ENCODE results near the gene GLE1.
"Not testable (repeated sequence)": the region's sequence is repeated elsewhere in the genome, so short reads cannot be mapped to it uniquely, and the experiment has no call there.

The GLE1 gene

DNA sequence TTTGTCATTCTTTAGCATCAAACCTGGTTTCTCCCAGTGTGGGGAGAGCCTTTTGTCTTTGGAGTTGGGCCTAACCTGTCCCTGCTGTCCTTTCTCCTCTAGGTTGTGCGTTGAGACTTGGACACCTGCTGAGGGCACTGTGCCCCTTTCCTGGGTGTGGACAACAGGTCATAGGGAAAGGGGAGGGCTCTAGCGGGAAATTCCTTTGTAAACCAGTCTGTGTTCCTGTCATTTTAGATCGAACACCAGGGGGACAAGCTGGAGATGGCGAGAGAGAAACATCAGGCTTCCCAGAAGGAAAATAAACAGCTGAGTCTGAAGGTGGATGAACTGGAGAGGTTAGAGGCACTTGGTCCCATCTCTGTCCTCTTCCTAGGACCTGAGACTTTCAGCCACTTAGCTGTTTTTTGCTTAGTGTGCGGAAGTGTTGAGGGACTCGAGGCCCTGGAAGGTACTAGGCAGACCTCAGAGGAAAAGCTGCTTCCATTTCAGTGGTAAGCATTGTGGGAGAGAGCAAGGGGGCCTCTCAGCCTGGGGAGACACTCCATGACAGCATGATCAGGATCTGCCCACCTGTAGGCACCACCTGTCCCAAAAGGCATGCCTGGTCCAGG is 8.6 kb upstream of the GLE1 start:
- DNase-seq (ENCODE audit: low read depth): no peak

- no peak for DNase-seq (ENCODE audit: low read depth)
Measured at GRCh38 chr9:128497824-128498610, 6.5 kb upstream of the GLE1 start.

DNA sequence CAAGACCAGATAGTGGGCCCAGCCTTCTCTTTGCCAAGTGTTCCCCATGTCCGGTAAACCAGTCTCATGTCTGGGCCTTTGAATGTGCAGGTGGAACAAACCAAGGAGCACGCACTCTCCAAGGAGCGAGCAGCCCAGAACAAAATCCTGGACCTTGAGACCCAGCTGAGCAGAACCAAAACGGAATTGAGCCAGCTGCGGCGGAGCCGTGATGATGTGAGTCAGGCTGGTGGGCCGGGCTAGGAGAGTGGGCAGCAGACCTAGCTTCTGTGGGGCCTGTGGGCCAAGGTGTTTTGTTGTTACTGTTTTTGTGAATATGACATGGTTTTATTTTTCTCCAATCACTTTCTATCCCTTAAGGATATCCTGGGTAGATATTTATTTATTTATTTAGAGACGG is 5.6 kb upstream of the GLE1 start:
- no peak for DNase-seq (ENCODE audit: low read depth)

- DNase-seq (ENCODE audit: low read depth): no peak
Measured at GRCh38 chr9:128499920-128500319, 4.6 kb upstream of the GLE1 start.

- DNase-seq (ENCODE audit: low read depth): not testable (repeated sequence)
Measured at GRCh38 chr9:128503415-128503825, 1.1 kb upstream of the GLE1 start.

- no peak for DNase-seq (ENCODE audit: low read depth)
Measured at GRCh38 chr9:128503870-128504269, 649 bp upstream of the GLE1 start.

- no peak for DNase-seq (ENCODE audit: low read depth)
Measured at GRCh38 chr9:128505414-128505765, 871 bp downstream of the GLE1 start.

GRCh38 chr9:128505906-128506305 is 1.4 kb downstream of the GLE1 start:
- not testable (repeated sequence) for DNase-seq (ENCODE audit: low read depth)

- no peak for DNase-seq (ENCODE audit: low read depth)
Measured at GRCh38 chr9:128512820-128513219, 8.3 kb downstream of the GLE1 start.

DNA sequence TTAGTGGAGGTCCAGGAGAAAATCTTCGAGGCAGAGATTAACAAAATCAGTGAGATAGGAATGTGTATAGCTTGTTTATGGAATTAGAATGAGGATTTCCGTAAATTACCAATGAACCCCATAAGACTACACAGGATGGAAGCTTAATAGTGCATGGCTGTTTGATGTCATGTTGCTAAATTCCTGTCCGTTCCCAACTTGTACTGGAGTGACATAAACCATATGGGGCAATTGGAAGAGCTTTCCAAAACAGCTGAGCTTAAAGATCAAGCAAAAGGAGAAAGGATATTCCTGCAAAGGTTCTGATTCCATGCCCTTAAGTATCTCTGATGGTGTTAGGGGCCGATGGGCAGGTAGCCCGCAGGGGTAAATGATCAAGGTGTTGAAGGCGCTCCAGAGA is 17.4 kb downstream of the GLE1 start:
- DNase-seq (ENCODE audit: low read depth): no peak

DNA sequence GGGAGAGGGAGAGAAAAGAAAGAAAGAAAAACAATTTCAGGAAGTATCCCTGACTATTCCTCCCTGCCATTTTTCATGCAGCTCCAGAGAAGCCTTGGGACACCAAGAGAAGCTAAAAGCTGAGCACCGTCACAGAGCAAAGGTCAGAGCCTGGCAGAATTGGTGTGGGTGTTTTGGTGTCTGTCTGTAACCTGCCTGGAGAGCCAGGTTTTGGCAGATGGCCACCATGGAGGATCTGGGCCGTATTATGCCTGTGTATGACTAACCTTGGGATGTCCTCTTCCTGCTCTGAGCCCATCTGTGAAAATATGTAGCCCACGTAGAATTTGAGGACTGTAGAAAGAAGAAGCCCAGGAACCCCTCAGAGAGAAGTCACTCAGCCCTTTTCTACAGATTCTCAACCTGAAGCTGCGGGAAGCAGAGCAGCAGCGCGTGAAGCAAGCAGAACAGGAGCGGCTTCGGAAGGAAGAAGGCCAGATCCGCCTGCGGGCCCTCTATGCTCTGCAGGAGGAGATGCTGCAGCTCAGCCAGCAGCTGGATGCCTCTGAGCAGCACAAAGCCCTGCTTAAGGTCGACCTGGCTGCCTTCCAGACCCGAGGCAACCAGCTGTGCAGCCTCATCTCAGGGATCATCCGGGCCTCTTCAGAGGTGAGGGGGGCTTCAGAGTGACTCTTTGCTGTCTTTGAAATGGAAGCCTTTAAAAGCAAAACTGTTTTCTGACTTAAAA is 18.8 kb downstream of the GLE1 start:
- DNase-seq (ENCODE audit: low read depth): no peak

DNA sequence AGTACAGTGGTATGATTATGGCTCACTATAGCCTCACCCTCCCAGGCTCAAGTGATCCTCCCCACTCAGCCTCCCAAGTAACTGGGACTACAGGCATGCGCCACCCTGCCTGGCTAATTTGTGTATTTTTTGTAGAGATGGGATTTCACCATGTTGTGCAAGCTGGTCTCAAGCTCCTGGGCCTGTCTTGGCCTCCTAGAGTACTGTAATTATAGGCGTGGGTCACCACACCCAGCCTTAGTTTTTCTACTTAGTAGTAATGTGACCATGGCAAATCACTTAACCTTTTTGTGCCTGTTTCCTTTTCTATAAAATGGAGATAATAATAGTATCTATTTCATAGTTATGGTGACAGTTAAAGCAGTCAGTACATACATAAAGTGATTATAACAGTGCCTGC is 22.2 kb downstream of the GLE1 start:
- no peak for DNase-seq (ENCODE audit: low read depth)

DNA sequence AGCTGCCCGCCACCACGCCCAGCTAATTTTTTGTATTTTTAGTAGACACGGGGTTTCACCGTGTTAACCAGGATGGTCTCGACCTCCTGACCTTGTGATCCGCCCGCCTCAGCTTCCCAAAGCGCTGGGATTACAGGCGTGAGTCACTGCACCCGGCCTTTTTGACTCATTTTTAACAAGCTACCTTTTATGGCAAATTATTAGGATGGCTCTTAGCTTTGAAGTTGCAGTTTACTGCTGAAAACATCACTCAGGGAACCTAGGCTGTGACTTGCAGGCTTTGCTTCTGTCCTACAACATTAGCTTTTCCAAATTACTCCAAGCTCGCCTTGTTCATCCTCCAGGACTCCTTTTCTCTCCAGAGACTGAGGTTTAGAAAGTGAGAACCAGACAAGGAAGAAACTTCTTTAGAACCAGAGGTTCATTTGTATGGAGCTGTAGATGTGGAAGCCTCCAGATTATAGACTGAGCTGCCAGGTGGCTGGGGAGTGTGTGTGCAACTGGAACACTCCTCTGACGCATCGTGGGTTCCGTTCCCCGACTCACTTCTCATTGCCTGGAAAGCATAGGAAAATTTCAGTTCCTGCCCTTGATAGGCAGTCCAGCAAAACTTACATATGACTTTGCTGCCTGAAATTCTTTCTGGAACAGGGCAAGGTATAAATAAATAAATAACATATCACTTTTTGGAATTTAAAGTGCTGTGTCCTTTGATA is 24.1 kb downstream of the GLE1 start:
- DNase-seq (ENCODE audit: low read depth): no peak

GRCh38 chr9:128529191-128529590 is 24.7 kb downstream of the GLE1 start:
- DNase-seq (ENCODE audit: low read depth): no peak

GRCh38 chr9:128532581-128532980 is 28.1 kb downstream of the GLE1 start:
- no peak for DNase-seq (ENCODE audit: low read depth)

DNA sequence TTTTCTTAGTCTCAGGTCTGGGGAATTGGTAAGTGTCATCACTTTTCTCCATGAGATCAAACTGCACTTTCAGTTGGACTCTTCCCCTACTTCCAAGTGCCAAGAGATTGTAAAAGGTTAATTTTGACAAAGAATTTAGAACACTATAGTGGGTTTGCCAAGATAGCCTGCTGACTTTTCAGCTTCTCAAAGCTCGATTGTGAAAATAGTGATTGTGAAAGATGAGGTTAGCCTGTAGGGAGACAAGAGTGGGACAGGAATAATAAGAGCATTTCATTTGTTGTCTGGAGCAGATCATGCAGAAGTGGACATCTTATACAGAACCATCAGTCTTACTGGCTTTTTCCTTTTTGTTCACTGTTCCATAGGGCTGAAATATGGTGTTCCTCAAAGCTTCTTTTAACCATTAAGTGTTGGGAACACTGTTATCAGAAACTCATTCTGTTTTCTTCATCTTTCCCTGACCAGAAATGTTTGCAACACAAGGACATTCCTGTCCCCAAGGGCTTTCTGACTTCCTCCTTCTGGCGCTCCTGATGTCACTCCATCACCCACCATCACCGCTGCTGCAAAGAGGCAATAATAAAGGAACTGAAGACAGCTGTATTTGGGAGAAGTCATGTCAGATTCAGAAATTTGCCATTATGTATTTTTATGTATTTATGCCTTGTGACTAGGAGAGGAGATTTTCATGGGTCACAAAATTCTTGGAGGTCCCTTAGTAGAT is 36.3 kb downstream of the GLE1 start:
- DNase-seq (ENCODE audit: low read depth): no peak

DNA sequence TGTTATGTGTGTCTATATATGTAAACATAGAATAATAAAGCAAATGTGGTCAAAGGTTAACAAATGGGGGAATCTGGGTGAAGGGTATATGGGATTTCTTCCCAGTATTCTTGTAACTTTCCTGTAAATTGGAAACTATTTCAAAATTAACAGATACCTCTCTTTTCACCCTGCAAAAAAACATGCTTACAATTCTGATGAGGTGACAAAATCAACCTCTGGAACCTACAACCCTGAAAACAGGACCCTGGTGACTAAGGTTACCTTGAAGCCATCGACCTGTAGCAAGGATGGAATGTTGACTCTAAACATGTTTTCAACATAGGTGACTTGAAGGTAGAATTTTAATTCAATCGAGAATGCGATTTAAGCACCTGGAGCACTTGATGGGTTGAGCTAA is 42.0 kb downstream of the GLE1 start:
- no peak for DNase-seq (ENCODE audit: low read depth)

DNA sequence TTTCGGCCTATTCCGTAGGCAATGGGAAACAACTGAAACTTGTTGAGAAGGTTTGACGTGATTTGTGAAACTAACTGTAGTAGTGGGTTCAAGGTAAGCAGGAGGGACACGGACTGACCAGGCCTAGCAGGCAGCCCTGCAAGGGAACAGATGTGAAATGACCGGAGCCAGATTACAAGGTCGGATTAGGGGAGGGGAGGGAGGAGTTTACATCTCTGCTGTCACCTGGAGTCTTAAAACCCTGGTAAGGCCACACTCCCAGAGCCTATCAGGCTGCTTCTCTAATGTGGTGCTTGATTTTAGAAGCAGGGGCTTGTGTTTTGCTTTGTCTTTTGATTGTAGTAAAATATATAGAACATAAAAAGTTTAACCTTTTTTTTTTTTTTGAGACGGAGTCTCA is 44.4 kb downstream of the GLE1 start:
- no peak for DNase-seq (ENCODE audit: low read depth)

DNA sequence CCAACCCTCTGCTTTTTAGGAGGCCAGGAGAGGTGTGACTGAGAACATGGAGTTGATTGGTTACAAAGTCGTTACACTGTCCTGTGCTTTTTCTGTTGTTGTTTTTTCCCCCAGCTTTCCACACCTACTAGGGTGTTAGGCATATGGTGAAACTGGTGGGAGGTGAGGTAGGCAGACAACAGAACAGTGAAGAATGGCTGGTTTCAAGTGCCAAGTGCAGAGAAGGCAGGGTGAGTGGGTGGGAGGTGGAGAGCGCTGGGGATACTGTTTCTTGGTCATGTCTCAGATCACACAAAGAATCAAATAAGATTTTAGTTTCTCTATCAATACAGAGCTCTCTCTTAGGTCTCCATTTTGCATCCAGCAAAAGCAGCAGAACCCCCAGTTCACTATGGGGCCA is 45.7 kb downstream of the GLE1 start:
- DNase-seq (ENCODE audit: low read depth): no peak

DNA sequence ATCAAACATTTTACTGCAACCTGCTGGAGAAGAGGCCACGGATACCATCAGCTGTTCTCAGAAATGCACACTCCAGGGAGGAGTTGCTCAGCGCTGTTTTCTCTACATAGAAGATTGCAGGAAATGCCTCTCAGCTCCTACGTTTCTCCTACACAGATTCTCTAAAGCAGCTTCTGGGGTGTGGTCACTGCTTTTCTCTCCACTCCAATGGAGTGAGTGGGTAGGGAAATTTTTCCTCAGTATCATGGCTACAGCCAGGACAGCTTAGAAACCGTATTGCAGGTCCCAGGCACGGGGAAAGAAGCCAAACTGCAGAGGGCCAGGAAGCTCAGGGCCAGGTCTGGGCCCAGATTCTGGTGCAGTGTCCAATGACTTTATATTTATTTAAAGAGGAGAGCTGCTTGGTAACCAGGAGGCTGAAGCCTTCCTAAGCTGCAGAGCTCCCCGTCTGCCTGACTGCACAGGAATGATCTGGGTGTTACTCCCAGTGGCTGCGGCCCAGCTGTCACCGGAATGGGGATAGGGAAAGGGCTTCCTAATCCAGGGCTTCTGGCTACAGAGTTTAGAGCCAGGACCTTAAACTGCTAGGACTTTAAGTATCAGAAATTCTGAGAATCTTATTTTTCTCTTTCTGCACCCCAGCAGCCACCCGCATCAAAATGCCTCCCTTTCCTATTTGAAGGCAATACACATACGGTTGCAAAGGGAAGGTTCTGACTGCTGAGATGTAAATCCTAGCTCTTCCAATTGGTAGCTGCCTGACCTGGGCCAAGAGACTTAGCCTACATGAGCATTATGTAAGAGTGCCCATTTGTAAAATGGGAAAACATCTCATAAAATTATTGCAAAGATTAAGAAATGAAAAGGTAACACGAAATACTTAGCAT is 46.5 kb downstream of the GLE1 start:
- no peak for DNase-seq (ENCODE audit: low read depth)

DNA sequence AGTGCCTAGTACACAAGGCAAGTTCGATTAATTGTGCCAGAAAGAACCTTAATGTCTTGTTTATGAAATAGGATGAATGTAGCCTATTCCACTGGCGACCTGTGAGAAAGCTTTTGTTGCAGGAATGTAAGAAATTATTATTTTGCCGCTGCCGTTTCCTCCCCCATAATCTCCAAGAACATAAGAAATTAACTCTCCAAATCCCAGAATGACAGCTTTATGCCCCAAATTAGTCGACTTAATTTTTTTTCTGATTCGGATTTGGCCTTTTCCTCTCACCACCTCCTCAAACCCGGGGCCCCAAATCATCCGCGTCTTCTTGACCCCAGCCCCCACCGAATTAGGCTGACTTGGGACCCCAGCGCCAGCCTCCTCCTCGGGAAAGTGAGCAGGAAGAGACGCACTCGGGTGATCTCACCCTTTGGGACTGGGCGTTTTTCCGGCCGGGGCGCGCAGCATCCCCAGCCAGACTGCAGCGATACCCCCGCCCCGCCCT is 47.2 kb downstream of the GLE1 start:
- no peak for DNase-seq (ENCODE audit: low read depth)

All from T follicular helper cell (primary cell).